NOMO-1 (cell line): ENCODE results near the gene NAV2.

ENCODE experiments used
- DNase-seq, 2 experiments: peaks; one replicate each; lab custom pipeline; 2025; ENCODE audit not compliant: unreplicated experiment in 2 of 2; lab: John Stamatoyannopoulos, UW

NAV2 gene

GRCh38 chr11:19742588-19743292 lies 30.1 kb downstream of the NAV2 start:
- peak; percentile 1 to 30 for DNase-seq

GRCh38 chr11:19743622-19744021 lies 31.0 kb downstream of the NAV2 start:
- DNase-seq = no peak

- no peak for DNase-seq
Measured at GRCh38 chr11:19744130-19744529, 31.5 kb downstream of the NAV2 start.

GRCh38 chr11:19746086-19746485 lies 33.4 kb downstream of the NAV2 start:
- DNase-seq = no peak

GRCh38 chr11:19747634-19748033 lies 35.0 kb downstream of the NAV2 start:
- no peak for DNase-seq

- no peak for DNase-seq
Measured at GRCh38 chr11:19751055-19751454, 38.4 kb downstream of the NAV2 start.

- DNase-seq = no peak
Measured at GRCh38 chr11:19753451-19754106, 40.9 kb downstream of the NAV2 start.

GRCh38 chr11:19756675-19757475 lies 44.2 kb downstream of the NAV2 start:
- DNase-seq = no peak

- no peak for DNase-seq
Measured at GRCh38 chr11:19759389-19759788, 46.8 kb downstream of the NAV2 start.

- no peak for DNase-seq
Measured at GRCh38 chr11:19762266-19762665, 49.6 kb downstream of the NAV2 start.

GRCh38 chr11:19763330-19763729 lies 50.7 kb downstream of the NAV2 start:
- DNase-seq = no peak

GRCh38 chr11:19766206-19766605 lies 53.6 kb downstream of the NAV2 start:
- no peak for DNase-seq

GRCh38 chr11:19766810-19767209 lies 54.2 kb downstream of the NAV2 start:
- DNase-seq = no peak

GRCh38 chr11:19767627-19768151 lies 55.1 kb downstream of the NAV2 start:
- no peak for DNase-seq

- no peak for DNase-seq
Measured at GRCh38 chr11:19768197-19768596, 55.6 kb downstream of the NAV2 start.

GRCh38 chr11:19768815-19769214 lies 56.2 kb downstream of the NAV2 start:
- no peak for DNase-seq

GRCh38 chr11:19769820-19770219 lies 57.2 kb downstream of the NAV2 start:
- DNase-seq = no peak

GRCh38 chr11:19770277-19770676 lies 57.6 kb downstream of the NAV2 start:
- DNase-seq = no peak

- no peak for DNase-seq
Measured at GRCh38 chr11:19771463-19771862, 58.8 kb downstream of the NAV2 start.

GRCh38 chr11:19772480-19772879 lies 59.8 kb downstream of the NAV2 start:
- DNase-seq = no peak

GRCh38 chr11:19774329-19774728 lies 61.7 kb downstream of the NAV2 start:
- no peak for DNase-seq
